ENCODE results near the gene UXS1. TPM values are rescaled to one million over a fixed set of nuclear protein-coding genes. Genes with fewer than 3 reads are reported as not detected.

The UXS1 gene
- polyA plus RNA-seq, 3 donors: 75.0 to 85.4 (median 78.9) TPM

- DNase-seq (ENCODE audit: low read depth in 3 of 3, low spot score in 2 of 3): no peak
Measured at GRCh38 chr2:106114166-106114565, 79.9 kb downstream of the UXS1 start.

- DNase-seq (ENCODE audit: low read depth in 3 of 3, low spot score in 2 of 3): peak in 2 of 3 donors; percentile 36
Measured at GRCh38 chr2:106113361-106113966, 80.6 kb downstream of the UXS1 start.

- DNase-seq (ENCODE audit: low read depth in 3 of 3, low spot score in 2 of 3): no peak
Measured at GRCh38 chr2:106111882-106112571, 82.1 kb downstream of the UXS1 start.

GRCh38 chr2:106109675-106110424 lies 84.3 kb downstream of the UXS1 start:
- DNase-seq (ENCODE audit: low read depth in 3 of 3, low spot score in 2 of 3): no peak

- DNase-seq (ENCODE audit: low read depth in 3 of 3, low spot score in 2 of 3): no peak
Measured at GRCh38 chr2:106108791-106109190, 85.3 kb downstream of the UXS1 start.

GRCh38 chr2:106108351-106108750 lies 85.8 kb downstream of the UXS1 start:
- DNase-seq (ENCODE audit: low read depth in 3 of 3, low spot score in 2 of 3): no peak

GRCh38 chr2:106107509-106108131 lies 86.5 kb downstream of the UXS1 start:
- DNase-seq (ENCODE audit: low read depth in 3 of 3, low spot score in 2 of 3): no peak

GRCh38 chr2:106106622-106107508 lies 87.2 kb downstream of the UXS1 start:
- DNase-seq (ENCODE audit: low read depth in 3 of 3, low spot score in 2 of 3): no peak

GRCh38 chr2:106105151-106105922 lies 88.8 kb downstream of the UXS1 start:
- DNase-seq (ENCODE audit: low read depth in 3 of 3, low spot score in 2 of 3): no peak

GRCh38 chr2:106104332-106105062 lies 89.6 kb downstream of the UXS1 start:
- peak in 2 of 3 donors; percentile 32 to 41 for DNase-seq (ENCODE audit: low read depth in 3 of 3, low spot score in 2 of 3)

- no peak for DNase-seq (ENCODE audit: low read depth in 3 of 3, low spot score in 2 of 3)
Measured at GRCh38 chr2:106099691-106100090, 94.4 kb downstream of the UXS1 start.

GRCh38 chr2:106098664-106099063 lies 95.4 kb downstream of the UXS1 start:
- no peak for DNase-seq (ENCODE audit: low read depth in 3 of 3, low spot score in 2 of 3)

GRCh38 chr2:106098081-106098480 lies 96.0 kb downstream of the UXS1 start:
- no peak for DNase-seq (ENCODE audit: low read depth in 3 of 3, low spot score in 2 of 3)

- no peak for DNase-seq (ENCODE audit: low read depth in 3 of 3, low spot score in 2 of 3)
Measured at GRCh38 chr2:106097038-106098000, 96.8 kb downstream of the UXS1 start.

GRCh38 chr2:106096299-106097037 lies 97.6 kb downstream of the UXS1 start:
- DNase-seq (ENCODE audit: low read depth in 3 of 3, low spot score in 2 of 3): no peak

- no peak for DNase-seq (ENCODE audit: low read depth in 3 of 3, low spot score in 2 of 3)
Measured at GRCh38 chr2:106095478-106096298, 98.4 kb downstream of the UXS1 start.
